HepG2 (cell line): Measurements from ENCODE around the gene PPP1CC. TPM values are rescaled to one million over a fixed set of nuclear protein-coding genes. Genes with fewer than 3 reads are reported as not detected.

ENCODE experiments used
- ATAC-seq: fragments of 200-7000 bp; cut with Tn5 transposase; 3 replicates; pipeline ENCODE4 v1.9.1; 2020; ENCODE audit warnings: mild to moderate bottlenecking, moderate library complexity
- BruUV-seq: library from RNA; stranded (reverse); fragments of 400-500 nt; replicated peaks from 2 replicates; lab custom pipeline; 2021; lab: Mats Ljungman, UMichigan
- CTCF ChIA-PET: fragments of 300-600 bp; formaldehyde crosslinking; extraction: SDS; loops from one replicate; lab custom pipeline; 2021; ENCODE audit warnings: low total read pairs, inconsistent platforms, low intra/inter-chr PET ratio; lab: Yijun Ruan, JAX
- POLR2A ChIA-PET: fragments of 350-600 bp; sonication (Branson Sonifier 250); formaldehyde crosslinking; loops from one replicate; lab custom pipeline; 2020; ENCODE audit warnings: antibody characterized with exemption, inconsistent platforms; lab: Yijun Ruan, JAX
- DNase-seq: peaks from one replicate; pipeline ENCODE4 v3.0.0-alpha.2; 2015; ENCODE audit warnings: low spot score
- FAIRE-seq: peaks from 3 replicates; lab custom pipeline; 2011; peaks lifted over from hg19 to GRCh38; lab: Jason Lieb, UNC
- H2AFZ ChIP-seq: one replicate; pipeline ENCODE4 v1.6.1; 2011; ENCODE audit warnings: low read length, inconsistent platforms
- H3K27ac ChIP-seq: fragments of 300-600 bp; 3 replicates; pipeline ENCODE4 v1.8.0; 2011; ENCODE audit warnings: mixed run types, mild to moderate bottlenecking, mixed read lengths, low read length, inconsistent platforms; ENCODE audit not compliant: insufficient read depth; ENCODE audit errors: extremely low read length
- H3K27me3 ChIP-seq, 2 experiments: fragments of 200-600 bp in 1 of 2; 2 replicates in 1 of 2; 3 replicates in 1 of 2; pipeline versions ENCODE4 v1.6.0 to v1.8.0; 2011; ENCODE audit warnings: low read length in 2 of 2, mild to moderate bottlenecking in 2 of 2, moderate library complexity in 2 of 2, inconsistent platforms in 1 of 2; ENCODE audit not compliant: insufficient read depth in 2 of 2, control insufficient read depth in 1 of 2
- H3K36me3 ChIP-seq, 2 experiments: fragments of 200-600 bp in 1 of 2; replicated peaks in 1 of 2; 2 replicates in 1 of 2; 3 replicates in 1 of 2; pipeline versions ENCODE4 v1.5.1 to v1.8.0; 2011; ENCODE audit warnings: low read length in 2 of 2, inconsistent platforms in 1 of 2; ENCODE audit not compliant: insufficient read depth in 2 of 2, control insufficient read depth in 1 of 2
- H3K4me1 ChIP-seq: 2 replicates; pipeline ENCODE4 v1.5.1; 2012; ENCODE audit warnings: low read length, inconsistent platforms; ENCODE audit not compliant: insufficient read depth
- H3K4me2 ChIP-seq: 2 replicates; pipeline ENCODE4 v1.6.0; 2011; ENCODE audit warnings: low read depth, low read length, inconsistent platforms
- H3K4me3 ChIP-seq, 3 experiments: fragments of 200-600 bp in 1 of 3; sonication (generic), shearing (Covaris generic) in 1 of 3; replicated peaks in 1 of 3; 2 replicates each; pipeline ENCODE4 v1.5.1; 2011 to 2016; ENCODE audit warnings: low read length in 3 of 3, inconsistent platforms in 2 of 3, low read depth in 2 of 3, mild to moderate bottlenecking in 2 of 3, control low read depth in 1 of 3, mixed read lengths in 1 of 3; ENCODE audit not compliant: insufficient read depth in 1 of 3
- H3K79me2 ChIP-seq: one replicate; pipeline ENCODE4 v1.6.1; 2011; ENCODE audit warnings: low read length, inconsistent platforms; ENCODE audit not compliant: insufficient read depth
- H3K9ac ChIP-seq: 2 replicates; pipeline ENCODE4 v1.6.0; 2011; ENCODE audit warnings: mild to moderate bottlenecking, low read depth, low read length, inconsistent platforms; ENCODE audit not compliant: insufficient read depth
- H3K9me3 ChIP-seq: 2 replicates; pipeline ENCODE4 v1.5.1; 2012; ENCODE audit warnings: mild to moderate bottlenecking, low read length
- H4K20me1 ChIP-seq: 2 replicates; pipeline ENCODE4 v1.6.0; 2011; ENCODE audit warnings: inconsistent platforms, mild to moderate bottlenecking, low read length, moderate library complexity; ENCODE audit not compliant: insufficient read depth
- PPARG ChIP-seq: conservative IDR thresholded peaks from 2 replicates; pipeline ENCODE4 v1.6.1; 2016; ENCODE audit warnings: missing biosample characterization, missing genetic modification reagents
- SALL1 ChIP-seq: sonication (generic); formaldehyde crosslinking; IDR thresholded peaks from 2 replicates; pipeline ENCODE4 v1.8.0; 2022; ENCODE audit warnings: mild to moderate bottlenecking, missing genetic modification reagents
- TBX3 ChIP-seq: fragments of 450-650 bp; IDR thresholded peaks from 2 replicates; pipeline ENCODE4 v1.6.1; 2017; ENCODE audit warnings: antibody characterized with exemption, mild to moderate bottlenecking, inconsistent platforms, borderline replicate concordance
- ZNF143 ChIP-seq: sonication (generic); formaldehyde crosslinking; IDR thresholded peaks from 2 replicates; pipeline ENCODE4 v1.4.0; 2020; ENCODE audit warnings: missing genetic modification reagents
- ZNF274 ChIP-seq: sonication (generic); formaldehyde crosslinking; IDR thresholded peaks from 2 replicates; pipeline ENCODE4 v1.5.1; 2020; ENCODE audit warnings: mild to moderate bottlenecking, missing genetic modification reagents
- ZNF407 ChIP-seq: sonication (generic); formaldehyde crosslinking; IDR thresholded peaks from one replicate; pipeline ENCODE4 v1.5.1; 2020; ENCODE audit warnings: mild to moderate bottlenecking, missing genetic modification reagents; ENCODE audit errors: not compliant biosample characterization
- WGBS: methylation state at CpG from one replicate; pipeline ENCODE4 v1.1.6; 2017; ENCODE audit warnings: low lambda C conversion rate; 5-methylcytosine and 5-hydroxymethylcytosine counted together
- in situ Hi-C: cut with HindIII; loops from 2 replicates; pipeline ENCODE4 v1.10.0; 2017; ENCODE audit warnings: low pct_unique_long_range_greater_than_20kb; ENCODE audit not compliant: extremely low pct_ligation_motif_present
- intact Hi-C: fragments of 100-400 bp; cut with micrococcal nuclease; formaldehyde crosslinking; loops from one replicate; pipeline ENCODE4 v1.10.0; 2022; ENCODE audit not compliant: unreplicated experiment
- polyA plus RNA-seq, 8 experiments: library from polyadenylated mRNA; depleted of rRNA in 3 of 8; stranded (reverse) in 7 of 8; unstranded in 1 of 8; fragments of >200 nt; fragmentation: Illumina TruSeq in 4 of 8; extraction: Trizol in 4 of 8; gene quantifications; 2 replicates each; pipeline versions ENCODE4 v1.2.1 to v1.2.3, GENCODE V29; 2011 to 2016; ENCODE audit warnings: low read depth in 4 of 8, missing spikeins in 1 of 8, mixed read lengths in 1 of 8; ENCODE audit not compliant: insufficient read depth in 1 of 8
- total RNA-seq, 5 experiments: library from RNA; depleted of rRNA; stranded (reverse); fragments of >200 nt; fragmentation: Illumina TruSeq; extraction: Trizol; gene quantifications; 2 replicates each; pipeline ENCODE4 v1.2.3, GENCODE V29; 2016; ENCODE audit warnings: low read depth in 1 of 5

Gene PPP1CC
- total and polyA plus RNA-seq, 2 of the 13 experiments (the other 11 are each of a cell fraction or from before 2014, with no cell fraction given) = 178 to 187 TPM

GRCh38 chr12:110684312-110684836 is 58.3 kb downstream of the PPP1CC start:
- TF ChIP-seq SALL1 (no peak), ZNF407 (CRISPR knock-in tag) (no peak), ZNF143 (CRISPR knock-in tag) (no peak), PPARG (CRISPR knock-in tag) (no peak), ZNF274 (no peak), TBX3 (no peak)
- H3K27me3 ChIP-seq = peaks cover 5 to 46% of the 10 kb centered on the region in 2 experiments
- ChIA-PET CTCF (no interaction called here), POLR2A (no interaction called here)
- H3K4me2 ChIP-seq = no peak overlapping the region
- no peak overlapping the region for H3K9ac ChIP-seq
- H3K36me3 ChIP-seq = no peaks in the 10 kb centered on the region
- FAIRE-seq = no peak
- WGBS = 33% methylated on average over 7 of the region's 7 CpGs
- DNase-seq = no peak
- no peaks in the 10 kb centered on the region for H3K9me3 ChIP-seq
- no TSS peak for BruUV-seq
- no peak overlapping the region for H2AFZ ChIP-seq
- ATAC-seq = no peak
- no peak overlapping the region for H3K4me3 ChIP-seq
- H3K4me1 ChIP-seq = peaks cover 11% of the 10 kb centered on the region
- H4K20me1 ChIP-seq = no peaks in the 10 kb centered on the region
- intact Hi-C loops = no loop called here
- H3K79me2 ChIP-seq = no peaks in the 10 kb centered on the region
- in situ Hi-C loops = no loop called here
- no peak overlapping the region for H3K27ac ChIP-seq
